ENCODE results near the gene POM121L12.

The POM121L12 gene

GRCh38 chr7:53035499-53036412 is at the start of gene POM121L12:
Gene POM121L12 (plus strand): TSS chr7:53035633. CDS start chr7:53035672, 39 bp downstream.
- DNase-seq = no peak

DNA sequence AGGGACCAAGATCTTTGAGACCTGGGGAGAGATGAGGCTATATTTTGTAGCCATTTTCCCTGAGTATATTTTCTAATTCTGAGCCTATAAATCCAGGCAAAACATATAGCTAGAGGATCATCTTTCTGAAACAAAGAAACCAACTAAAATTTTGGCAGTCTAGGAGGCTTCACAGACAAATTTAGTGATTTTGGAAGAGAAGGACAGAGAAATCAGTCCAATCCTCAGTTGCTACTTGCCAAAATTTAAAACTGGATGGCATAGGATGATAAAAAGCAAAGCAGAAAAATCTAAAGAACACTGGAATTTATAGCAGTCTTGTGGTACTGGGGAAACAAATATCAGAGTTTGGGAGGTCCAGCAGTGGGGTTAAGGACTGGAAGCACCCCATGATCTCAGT is 43.4 kb upstream of the POM121L12 start:
- no peak for DNase-seq

- DNase-seq = no peak
Observed at GRCh38 chr7:52992479-52993162, 42.8 kb upstream of the POM121L12 start.

DNA sequence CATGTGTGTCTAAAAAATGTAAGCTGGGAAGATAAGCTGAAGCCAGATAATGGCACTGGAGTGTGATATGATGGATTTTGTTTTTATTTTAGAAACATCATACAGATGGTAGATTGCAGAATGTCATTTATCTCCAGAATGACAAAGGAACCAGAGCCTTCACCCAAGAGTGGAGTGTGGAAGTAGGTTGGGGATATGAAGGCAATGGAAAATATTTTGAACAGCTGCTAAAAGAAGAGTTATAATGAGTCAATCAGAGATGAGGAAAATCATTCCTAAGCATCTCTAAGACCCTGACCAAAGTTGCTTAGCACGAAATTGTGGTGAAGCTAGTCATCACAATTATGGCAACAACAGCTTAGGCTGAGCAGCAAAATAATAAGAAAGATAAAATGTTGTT is 39.8 kb upstream of the POM121L12 start:
- DNase-seq = no peak

DNA sequence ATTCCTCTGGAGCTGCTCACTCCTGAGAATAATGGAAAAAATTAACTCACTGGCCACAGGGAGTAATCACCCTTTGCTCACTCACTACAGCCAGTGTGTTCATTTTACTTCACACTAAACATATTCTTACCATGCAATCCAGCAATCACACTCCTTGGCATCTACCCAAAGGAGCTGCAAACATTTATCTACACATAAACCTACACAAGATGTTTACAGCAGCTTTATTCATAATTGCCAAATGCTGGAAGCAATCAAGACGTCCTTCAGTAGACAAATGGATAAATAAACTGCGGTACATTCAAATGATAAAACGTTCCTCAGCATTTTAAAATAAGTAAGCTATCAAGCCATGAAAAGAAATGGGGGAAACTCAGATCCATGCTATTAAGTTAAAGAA is 34.2 kb upstream of the POM121L12 start:
- DNase-seq = no peak

DNA sequence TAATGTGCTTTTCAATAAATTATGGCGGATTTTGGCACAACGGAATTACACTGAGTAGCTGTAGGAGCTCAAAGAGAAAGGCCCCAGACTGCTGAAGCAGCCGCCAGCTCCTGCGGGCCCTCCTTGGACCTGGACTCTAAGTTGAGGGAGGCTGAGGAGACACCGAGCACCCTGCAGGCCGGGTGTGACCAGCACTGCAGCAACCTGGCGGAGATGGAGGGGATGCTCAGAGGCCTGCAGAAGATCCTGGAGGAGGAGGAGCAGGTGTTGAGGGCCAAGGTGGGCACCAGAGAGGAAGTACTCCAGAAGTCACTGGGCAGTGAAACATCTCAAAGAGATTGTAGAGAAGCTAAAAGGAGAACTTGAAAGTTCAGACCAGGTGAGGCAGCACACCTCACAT is 33.0 kb upstream of the POM121L12 start:
- DNase-seq = no peak

DNA sequence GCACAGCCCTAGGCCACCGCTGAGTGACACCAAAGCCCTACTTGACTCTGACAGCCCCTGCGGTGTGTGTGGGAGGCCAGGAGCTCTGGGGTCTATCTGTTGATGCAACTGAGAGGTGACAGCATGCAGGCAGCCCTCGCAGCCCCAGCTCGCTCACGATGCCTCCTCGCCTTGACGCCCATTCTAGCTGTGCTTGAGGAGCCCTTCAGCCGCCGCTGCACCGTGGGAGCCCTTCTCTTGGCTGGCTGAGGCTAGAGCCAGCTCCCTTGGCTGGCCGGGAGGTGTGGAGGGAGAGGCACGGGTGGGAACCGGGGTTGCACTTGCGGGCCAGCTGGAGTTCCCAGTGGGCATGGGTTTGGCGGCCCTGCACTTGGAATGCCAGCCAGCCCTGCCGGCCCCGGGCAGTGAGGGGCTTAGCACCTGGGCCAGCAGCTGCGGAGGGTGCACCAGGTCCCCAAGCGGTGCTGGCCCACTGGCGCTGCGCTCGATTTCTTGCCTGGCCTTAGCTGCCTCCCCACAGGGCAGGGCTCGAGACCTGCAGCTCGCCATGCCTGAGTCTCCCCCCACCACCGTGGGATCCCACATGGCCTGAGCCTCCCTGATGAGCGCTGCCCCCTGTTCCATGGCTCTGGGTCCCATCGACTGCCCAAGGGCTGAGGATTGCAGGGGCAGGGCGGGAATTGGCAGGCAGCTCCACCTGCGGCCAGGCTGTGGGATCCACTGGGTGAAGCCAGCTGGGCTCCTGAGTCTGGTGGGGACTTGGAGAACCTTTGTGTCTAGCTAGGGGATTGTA is 31.6 kb upstream of the POM121L12 start:
- no peak for DNase-seq

DNA sequence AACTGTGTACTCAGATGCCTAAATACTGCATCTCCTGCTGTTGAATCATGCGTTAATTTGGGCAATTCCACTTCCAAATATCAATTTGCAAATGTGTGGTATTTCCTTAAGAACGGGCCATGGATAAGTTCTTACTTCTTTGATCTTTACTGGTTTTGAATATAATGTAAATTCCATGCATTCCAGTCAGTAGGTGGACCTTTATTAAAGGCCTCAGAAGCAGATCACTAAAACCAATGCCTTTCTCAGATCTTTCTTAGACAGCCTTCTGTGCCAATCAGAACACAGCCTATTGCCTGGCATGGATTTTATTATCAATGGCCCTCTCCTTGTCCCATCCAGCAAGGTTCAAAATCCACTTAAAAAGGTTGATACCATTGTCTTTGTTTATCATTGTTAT is 21.5 kb upstream of the POM121L12 start:
- no peak for DNase-seq

DNA sequence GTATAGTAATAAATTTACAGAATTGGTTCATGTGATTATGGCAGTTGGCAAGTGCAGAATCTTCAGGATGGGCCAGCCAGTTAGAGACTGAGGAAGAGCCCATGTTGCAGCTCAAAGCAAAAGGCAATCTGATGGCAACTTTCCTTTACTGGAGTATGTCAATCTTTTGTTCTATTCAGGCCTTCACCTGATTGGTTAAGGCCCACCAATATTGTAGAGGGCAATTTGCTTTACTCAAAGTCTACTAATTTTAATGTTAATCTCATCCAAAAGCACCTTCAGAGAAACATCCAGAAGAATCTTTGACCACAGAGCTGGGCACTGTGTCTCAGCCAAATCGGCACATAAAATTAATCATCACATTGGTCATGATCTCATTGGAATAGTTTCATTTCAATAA is 20.0 kb upstream of the POM121L12 start:
- DNase-seq = no peak

- no peak for DNase-seq
Observed at GRCh38 chr7:53022893-53023292, 12.5 kb upstream of the POM121L12 start.

DNA sequence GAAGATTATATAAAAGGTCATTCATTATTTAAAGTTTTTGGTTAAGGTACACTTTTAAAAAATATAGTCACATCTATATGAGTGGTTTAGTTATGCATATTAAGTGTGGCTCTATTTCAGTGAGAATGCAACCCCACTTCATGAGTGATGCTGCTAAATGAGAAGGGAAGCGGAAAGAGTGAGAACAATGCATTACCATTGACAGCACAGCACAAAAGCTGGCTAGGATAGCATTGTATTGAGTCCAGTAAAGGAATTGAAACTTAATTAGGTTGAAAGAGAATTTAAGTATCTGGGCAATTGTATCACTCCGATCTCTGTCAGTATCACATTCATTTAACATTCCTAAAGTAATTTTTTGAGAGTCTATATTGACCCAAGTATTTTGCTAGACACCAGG is 13.2 kb downstream of the POM121L12 start:
- no peak for DNase-seq

GRCh38 chr7:53050433-53050832 is 15.0 kb downstream of the POM121L12 start:
- no peak for DNase-seq

DNA sequence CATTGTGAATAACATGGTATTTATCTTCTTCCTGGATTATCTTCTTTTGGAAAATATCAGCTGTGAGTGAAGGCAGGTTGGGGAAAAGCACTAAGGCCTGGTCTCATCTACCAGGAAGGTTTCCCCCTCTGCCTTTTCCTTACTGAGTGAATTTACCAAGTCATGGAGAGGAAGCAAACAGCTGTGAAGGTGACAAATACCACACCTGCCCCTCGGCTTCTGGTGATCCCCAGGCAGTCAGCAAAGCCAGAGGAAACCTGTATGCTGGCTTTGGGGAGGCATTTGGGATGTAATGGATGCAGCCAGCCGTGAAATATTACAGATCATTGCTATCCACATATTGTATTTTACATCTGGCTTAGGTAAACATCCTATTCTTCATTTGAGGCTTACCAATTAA is 24.2 kb downstream of the POM121L12 start:
- no peak for DNase-seq

- no peak for DNase-seq
Observed at GRCh38 chr7:53060066-53060465, 24.6 kb downstream of the POM121L12 start.

- no peak for DNase-seq
Observed at GRCh38 chr7:53062796-53063195, 27.4 kb downstream of the POM121L12 start.

GRCh38 chr7:53068673-53069072 is 33.2 kb downstream of the POM121L12 start:
- no peak for DNase-seq

GRCh38 chr7:53070883-53071282 is 35.5 kb downstream of the POM121L12 start:
- no peak for DNase-seq
